GM19023 (cell line): Measurements from ENCODE around the gene SAP30L.
A peak's percentile ranks its signal among the peaks of the same experiment; 100 is the strongest.

ENCODE experiments used
- ATAC-seq: cut with Tn5 transposase; IDR thresholded peaks from one replicate; pipeline ENCODE4 v1.9.1; 2021; ENCODE audit warnings: mild to moderate bottlenecking, moderate library complexity; ENCODE audit not compliant: unreplicated experiment

The SAP30L gene, protein sequence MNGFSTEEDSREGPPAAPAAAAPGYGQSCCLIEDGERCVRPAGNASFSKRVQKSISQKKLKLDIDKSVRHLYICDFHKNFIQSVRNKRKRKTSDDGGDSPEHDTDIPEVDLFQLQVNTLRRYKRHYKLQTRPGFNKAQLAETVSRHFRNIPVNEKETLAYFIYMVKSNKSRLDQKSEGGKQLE

DNA sequence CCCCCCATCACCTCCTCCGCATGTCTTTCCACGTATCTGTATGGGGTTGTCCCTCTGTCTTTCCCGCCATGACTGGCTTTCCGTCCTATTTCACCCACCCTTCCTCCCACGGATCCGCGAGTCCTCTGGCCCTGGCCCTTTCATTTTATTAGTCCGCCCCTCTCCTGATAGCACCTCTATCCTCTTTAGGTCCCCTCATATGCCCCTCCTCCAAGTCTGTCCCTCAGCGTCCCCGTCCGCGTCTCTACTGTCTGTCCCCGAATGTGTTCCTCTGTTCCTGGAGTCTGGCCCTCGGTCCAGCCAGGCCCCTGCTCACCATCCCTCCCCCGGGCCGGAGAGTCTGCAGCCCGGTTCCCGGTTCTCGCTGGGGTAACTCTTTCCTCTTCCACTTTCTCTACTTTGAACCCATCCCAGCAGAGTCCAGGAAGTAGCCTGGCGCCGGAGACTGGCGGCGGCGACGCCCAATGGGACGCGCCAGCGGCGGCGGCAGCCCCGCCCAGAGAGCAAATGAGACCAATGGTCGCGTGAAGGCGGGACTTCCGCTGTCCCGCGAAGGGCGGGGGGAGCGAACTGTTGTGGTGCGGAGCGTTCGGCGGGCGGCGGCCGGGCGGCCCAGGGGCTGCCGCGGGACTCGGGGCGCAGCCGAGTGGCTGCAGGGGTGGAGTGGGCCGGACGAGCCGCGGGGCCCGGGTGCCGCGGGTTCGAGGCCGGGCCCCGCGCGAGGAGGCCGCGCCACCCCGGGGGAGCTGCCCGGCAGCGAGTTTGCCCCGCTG lies at the start of gene SAP30L:
Gene SAP30L (plus strand): TSS at position 576 of the 773 bp plus-strand sequence. CDS start 608 bp downstream, outside the sequence.
- ATAC-seq: peak; percentile 94

DNA sequence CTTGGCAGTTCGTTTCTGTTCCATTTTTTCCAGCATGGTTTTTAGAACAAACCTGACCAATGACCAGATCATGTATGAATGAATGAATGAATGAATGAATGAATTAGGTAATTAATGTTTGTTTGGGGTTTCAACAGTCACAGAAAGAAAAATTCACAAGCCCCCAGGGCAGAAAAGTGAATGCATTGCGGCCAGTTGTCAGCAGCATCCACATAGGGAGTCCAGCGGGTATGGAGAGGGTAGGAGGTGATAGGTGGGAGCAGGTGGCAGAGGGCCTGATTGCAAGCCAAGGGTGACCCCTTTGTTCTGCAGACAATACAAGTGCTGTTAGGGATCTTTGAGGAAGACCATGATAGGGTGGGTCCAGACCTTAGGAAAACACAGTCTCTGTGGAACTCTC lies 49.7 kb upstream of the SAP30L start:
- no peak for ATAC-seq

DNA sequence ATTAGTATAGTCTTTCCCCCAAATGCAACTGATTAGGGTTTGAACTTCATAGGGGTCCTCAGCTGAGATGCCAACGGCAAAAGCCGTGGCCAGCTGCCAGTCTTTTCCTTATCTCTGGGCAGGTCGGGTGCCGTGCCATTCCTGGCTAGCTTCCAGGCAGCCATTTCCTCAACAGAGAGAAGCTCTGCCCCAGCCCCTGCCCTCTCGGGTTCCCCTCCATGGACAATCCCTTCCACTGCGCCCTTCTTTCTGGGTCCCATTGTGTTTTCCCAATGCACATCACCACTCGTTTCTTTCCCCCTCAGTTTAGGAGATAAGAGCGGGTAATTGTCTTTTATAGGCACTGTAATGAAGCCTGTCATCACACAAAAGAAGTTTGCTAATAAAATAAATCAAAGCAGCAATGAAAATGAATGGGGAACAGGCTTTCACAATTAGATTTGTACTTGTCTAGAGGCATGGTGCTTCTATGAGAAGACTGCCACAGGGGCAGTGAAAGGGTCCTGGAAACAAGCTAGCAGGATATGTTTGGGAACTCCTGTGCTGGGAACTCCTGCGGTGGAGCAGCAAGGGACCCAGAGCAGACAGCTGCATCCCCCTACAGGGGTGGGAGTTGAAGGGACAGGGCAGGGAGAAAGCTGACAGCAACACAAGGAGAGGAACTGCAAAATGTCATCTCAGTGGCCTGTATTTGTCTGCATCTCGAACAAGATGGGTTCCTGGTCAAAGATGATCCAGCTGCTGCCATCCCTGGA lies 48.0 kb upstream of the SAP30L start:
- ATAC-seq: no peak

DNA sequence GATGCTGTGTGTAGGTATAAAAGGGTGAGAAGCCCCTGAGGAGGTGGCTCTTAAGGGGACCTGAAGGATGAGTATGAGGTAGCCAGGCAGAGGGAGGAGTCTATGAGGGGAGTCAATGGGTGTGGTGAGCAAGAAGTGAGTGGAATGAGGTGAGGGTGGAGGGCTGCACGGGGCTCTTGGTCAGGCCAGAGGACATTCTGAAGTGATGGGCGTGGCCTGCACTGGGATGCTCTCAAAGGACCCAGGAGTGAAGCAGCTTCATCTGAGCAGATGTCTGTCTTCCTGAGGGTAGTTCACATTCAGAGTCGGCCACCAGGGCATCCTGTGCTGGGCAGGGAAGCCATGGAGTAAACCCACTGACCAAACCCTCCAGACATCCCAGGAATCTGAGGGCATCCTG lies 45.1 kb upstream of the SAP30L start:
- no peak for ATAC-seq

DNA sequence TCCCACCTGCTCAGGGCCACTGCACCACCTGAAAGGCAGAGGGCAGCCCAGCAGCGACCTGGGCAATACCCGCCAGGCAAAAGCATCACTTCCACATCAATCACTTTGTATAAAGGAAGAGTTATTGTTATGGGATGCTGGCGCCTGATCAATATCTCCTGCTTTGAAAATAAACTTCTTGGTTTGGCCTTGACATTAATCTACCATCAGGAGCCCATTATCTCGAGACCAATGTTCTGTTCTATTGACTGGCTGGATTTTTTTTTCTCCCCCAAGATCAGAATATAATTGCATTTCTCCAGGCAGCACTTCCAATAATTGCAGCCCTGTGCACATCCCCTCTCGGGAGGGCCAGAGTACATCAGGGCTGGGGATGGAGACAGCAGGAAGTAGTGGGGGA lies 44.4 kb upstream of the SAP30L start:
- ATAC-seq: no peak

DNA sequence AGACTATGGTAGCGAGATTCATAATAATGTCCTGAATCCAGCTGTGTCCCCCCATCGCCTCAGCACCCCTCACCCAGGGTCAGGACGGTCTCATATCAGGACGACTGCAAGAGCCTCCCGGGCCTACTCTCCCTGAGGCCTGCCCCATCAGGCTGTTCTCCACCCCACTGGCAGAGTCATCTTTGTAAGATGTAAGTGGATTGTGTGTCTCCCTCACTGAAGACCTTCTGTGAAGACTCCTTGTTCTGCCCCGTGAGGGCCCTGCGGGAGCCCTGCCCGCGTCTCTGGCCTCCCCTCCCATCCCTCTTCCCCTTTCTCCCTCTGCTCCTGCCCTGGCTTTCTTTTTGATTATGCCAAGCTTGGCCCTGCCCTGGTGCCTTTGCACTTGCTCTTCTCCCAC lies 43.9 kb upstream of the SAP30L start:
- no peak for ATAC-seq

DNA sequence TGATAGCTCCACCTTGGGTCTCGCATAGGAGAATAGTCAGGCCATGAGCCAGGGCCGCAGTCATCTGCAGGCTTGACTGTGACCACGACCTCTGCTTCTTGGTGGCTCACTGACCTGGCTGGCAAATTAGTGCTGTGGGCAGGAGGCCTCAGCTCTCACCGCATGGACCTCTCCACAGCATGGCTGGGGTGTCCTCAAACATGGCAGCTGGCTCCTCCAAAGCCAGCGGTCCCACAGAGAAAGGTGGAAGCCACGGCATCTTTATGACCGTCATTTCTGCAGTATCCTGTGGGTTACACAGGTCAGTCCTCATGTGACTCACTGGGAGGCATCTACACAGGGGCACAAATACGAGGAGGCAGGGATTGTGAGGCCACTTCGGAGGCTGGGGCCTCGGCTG lies 43.2 kb upstream of the SAP30L start:
- ATAC-seq: no peak

DNA sequence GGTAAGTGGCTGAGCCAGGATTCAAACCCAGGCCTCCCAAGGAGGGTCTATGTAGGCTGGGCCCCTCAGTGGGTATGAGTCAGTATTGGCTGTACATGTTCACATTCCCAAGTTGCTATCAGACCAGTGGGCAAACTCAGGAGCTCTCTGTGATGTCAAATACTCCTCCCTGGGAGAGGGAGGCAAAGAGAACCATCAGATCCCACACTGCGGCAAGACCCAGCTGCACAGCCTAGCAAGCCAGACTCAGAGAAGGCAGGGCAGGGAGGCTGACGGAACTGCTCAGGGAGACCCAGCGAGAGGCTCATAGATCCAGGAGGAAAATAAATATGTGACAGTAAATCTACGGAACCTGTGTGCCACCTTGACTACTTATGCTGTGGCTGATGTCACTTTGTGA lies 42.6 kb upstream of the SAP30L start:
- ATAC-seq: no peak

DNA sequence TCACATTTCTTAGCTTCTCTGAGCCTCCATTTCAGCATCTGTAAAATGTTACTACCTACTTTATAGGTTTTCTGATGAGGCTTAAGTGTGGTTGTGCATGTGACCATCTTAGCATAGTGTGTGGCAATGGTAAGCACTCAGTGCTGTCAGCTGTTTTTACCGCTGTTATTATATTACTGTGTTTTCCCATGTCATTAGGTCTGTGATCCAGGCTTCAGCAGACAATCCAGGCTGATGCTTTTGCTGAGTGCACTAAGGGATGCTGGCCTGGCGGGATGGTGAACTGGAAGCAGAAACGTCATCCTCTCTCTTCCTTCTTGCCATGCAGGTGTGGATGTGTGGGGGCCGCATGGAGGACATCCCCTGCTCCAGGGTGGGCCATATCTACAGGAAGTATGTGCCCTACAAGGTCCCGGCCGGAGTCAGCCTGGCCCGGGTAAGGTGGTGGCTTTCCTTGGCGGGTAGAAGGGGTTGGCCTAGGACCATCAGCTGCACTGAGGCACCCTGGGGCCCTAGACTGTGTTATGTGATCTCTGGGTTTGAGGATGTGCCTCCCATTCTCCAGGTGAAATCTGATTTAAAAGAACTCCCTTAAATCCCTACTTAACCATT lies 41.9 kb upstream of the SAP30L start:
- no peak for ATAC-seq

DNA sequence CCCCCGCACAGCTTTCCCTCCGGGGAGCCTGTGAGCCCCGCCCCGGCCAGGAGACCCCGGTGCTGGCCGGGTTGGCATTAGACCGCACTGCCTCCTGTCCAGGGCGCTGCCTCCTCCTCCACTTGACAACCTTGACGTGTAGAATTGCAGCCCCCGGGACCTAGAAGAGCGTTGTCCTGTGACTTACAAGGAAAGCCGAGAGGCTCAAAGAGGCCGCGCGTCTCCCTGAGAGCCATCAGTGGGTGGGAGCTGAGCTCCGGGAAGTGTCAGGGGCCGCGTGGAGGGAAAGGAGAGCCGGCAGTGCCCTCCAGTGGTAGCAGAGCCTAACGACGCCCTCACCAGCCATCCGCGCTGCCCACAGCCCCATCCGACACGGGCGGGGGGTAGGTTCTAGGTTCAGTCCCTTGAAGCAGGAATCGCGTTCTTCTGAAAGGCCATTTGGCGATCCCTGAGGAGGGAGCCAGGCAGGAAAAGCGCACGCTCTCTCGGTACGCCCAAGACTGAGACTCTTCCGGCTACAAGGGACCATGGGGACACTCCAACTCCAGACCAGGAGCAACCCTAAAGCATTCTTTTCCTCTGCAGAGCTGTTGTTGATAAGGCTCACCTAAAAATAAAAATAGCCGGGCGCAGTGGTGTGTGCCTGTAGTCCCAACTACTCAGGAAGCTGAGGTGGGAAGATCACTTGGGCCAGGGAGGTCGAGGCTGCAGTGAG lies 40.6 kb upstream of the SAP30L start:
- ATAC-seq: peak; percentile 98

DNA sequence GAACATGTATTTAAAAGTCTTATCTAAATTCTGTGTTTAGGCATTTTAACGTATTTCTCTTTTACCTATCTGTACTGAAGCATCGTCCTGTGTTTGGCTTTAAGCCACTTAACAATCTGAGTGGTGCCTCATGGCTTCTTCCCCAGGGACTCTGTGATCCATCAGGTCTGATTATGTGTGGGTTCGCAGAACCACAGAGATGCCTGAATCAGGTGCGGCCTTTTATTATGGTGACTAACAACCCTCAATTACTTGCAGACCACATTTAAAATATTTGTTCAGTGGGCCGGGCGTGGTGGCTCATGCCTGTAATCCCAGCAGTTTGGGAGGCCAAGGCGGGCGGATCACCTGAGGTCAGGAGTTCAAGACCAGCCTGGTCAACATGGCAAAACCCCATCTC lies 39.6 kb upstream of the SAP30L start:
- ATAC-seq: no peak

DNA sequence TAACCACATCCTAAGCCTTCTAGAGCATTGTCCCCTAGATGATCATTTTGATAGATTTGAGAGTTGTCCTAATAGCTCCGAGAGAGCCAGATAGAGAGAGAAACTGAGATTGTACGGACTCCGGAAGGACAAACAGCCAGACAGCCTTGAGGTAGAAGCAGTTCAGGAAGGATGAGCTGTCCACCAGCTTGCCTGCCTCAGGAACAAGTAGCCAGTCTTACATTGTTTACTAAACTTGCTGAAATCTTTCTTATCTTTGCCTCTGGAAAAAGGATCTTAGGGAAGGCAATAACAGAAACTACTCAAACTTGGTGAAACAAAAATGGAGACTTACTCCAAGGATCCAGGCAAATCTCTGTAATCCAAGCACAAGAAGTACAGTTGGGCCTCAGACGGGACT lies 39.0 kb upstream of the SAP30L start:
- no peak for ATAC-seq

DNA sequence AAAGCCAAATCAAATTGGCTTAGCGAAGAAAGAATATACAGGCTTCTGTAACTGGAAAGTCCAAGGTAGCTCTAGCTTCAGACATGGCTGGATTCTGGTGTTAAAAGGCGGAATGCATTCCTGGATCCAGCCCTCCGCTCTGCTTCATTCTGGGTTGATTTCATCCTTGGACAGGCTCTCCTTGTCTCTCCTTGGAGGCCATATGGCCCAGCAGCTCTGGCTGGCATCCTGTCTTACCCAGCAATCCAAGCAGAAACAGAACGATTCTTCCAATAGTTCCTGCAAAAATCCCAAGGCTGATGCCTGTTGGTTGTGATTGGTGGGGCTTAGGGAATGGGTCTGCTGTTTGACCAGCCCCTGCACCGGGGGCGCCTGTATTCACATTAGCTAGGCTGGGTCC lies 37.0 kb upstream of the SAP30L start:
- ATAC-seq: no peak

DNA sequence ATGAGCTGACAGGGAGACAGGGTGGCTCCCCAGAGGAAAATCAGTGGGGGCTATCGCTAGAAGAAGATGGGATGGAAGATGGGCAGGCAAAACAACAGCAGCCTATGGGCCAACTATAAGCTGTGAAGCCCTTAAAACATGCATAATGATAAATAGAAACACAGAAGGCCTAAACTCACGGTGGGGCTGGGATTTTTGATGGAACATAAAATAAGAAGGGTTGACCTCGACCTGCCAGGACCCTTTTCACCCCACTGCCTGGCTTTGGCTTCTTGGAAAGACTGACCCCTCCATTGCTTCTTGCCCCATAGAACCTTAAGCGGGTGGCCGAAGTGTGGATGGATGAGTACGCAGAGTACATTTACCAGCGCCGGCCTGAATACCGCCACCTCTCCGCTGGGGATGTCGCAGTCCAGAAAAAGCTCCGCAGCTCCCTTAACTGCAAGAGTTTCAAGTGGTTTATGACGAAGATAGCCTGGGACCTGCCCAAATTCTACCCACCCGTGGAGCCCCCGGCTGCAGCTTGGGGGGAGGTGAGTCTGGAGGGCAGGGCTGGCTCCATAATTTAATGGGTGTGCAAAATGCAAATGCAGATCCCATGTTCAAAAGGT lies 36.5 kb upstream of the SAP30L start:
- no peak for ATAC-seq

DNA sequence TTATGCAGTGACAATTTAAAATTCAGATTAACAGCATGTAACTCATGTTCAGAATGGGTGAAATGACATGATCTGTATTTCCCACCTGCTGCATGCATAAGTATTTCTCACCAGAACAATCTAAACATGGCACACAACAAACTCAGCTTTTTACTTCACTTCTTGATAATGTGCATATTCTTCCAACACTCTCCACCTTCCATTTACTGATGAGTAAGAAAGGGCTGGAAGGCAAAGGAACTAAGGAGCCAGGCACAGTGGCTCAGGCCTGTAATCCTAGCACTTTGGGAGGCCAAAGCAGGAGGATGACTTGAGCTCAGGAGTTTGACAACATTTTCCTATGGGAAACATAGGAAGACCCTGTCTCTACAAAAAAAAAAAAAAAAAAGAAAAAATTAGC lies 35.8 kb upstream of the SAP30L start:
- ATAC-seq: no peak

DNA sequence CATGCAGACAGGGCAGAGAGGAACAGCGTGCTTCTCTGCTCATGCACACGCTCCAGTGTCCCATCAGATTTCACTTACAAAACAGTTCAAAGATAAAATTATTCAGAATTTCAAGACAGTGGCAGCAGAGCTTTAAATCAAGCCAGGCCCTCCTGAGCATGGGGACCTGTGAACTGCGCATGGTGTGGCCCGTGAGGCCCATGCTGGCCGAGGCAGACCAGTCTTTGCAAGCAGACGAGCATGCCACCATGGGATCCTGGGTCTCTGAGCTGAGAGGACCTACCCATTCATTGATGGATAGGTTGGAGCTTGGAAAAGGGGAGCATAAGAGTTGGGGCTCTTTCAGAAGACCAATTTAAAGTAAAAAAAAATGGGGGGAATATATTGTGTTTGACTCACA lies 35.0 kb upstream of the SAP30L start:
- no peak for ATAC-seq

DNA sequence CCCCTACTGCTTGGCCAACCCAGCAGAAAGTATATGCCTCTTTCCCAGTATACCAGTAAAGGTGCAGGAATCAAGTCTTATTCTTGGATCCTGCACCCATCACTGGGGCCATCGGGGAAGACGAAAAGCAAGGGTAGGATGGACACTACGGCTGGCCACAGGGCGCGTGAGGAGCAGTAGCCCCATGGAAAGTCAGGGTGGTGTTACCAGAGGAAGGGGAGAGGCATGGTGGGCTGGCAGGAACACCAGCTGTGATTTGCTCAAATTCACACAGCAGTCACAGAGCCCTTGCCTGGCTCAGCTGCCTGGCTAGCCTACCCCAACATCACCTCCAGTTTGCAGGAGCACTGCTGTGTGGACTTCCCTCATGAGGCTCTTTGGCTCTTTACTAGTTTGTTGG lies 34.5 kb upstream of the SAP30L start:
- ATAC-seq: no peak

DNA sequence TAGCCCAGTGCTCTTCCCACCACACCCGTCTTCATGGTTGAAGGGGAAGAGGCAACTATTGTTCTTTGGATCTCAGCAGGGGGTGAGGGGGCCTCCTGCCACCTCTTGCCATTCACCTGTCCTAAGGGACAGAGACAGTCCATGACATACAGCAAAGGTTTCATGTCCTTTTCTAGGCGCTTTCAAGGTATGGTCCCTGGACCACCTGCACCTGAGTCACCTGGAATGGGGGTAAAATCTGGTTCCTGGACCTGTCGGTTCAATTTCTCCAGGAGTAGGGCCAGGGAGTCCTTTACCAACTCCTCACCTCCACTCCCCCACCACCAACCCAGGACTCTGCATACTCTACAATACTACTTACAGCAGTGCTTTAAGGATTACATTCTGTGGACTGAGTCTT lies 33.5 kb upstream of the SAP30L start:
- no peak for ATAC-seq

DNA sequence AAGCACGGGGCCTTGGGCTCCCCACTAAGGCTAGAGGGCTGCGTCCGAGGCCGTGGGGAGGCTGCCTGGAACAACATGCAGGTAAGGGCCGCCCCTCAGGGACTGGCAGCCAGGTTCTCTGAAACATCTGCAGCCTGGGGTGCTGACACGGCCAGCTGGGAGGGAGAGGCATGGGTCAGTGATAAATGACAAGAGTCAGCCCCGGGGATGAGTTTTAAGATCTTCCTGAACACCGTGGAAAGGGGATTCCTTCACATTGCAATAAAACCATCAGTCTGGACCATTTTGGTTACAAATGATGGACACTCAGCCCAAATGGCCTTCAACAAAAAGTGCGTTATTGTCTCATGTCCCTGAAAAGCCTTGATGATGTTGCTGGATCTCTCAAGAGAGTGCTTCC lies 32.9 kb upstream of the SAP30L start:
- no peak for ATAC-seq

DNA sequence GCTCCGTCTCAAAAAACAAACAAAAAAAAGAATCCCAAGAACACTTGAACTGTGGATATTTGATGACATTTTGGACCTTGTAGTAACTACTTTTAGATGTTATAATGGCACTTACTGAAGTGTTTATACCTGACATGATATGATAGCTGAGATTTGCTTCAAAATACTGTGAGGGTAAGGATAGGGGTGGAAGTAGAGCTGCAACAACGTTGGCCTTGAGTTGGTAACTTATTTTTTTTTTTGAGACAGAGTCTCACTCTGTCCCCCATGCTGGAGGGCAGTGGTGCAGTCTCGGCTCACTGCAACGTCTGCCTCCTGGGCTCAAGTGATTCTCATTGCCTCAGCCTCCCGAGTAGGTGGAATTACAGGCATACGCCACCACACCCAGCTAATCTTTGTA lies 30.7 kb upstream of the SAP30L start:
- no peak for ATAC-seq
